GM21529 (cell line): Measurements from ENCODE around the gene TBC1D19.

Experiments
- ATAC-seq: cut with Tn5 transposase; IDR thresholded peaks from one replicate; pipeline ENCODE4 v1.9.1; 2021; ENCODE audit not compliant: unreplicated experiment

The TBC1D19 gene

GRCh38 chr4:26779224-26779623 lies 195.3 kb downstream of the TBC1D19 start:
- no peak for ATAC-seq

DNA sequence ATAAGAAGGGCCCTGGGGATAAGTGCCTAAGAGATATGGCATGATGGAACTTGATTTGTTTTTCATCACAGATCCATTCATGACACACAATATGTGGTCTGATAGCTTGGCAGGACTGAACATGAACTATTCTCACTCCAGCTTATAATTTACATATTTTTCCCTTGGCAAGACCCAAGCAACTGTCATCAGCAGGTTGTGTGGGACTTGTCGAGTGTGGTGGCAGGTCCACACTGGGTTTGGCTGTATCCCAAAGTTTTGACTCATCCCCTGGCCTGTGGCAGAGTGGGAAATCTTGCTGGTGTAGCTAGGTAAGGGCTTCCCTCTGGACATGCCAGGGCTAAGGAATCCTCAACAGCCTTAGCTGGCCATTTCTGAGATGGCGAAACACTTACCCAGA lies 195.8 kb downstream of the TBC1D19 start:
- ATAC-seq, result no peak

DNA sequence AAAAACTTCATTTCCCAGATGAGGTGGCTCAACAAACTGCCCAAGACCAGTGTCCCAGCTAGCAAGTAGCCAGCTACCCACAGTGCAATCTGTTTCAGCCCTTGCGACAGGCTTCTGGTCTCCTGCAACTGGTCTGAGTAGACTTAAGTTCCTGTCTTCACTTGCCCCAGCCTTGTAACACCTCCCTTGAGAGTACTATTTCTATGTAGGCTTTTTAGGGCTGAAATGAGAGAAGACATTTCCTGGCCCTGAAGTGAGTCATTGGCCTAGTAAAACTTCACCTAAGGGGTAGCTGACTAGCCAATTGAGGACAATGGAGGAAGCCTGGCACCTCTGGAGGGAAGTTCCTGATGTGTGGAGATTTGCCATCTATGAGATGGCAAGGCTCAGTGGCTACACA lies 196.7 kb downstream of the TBC1D19 start:
- peak; percentile 93 for ATAC-seq

GRCh38 chr4:26782168-26782829 lies 198.4 kb downstream of the TBC1D19 start:
- ATAC-seq, result no peak

DNA sequence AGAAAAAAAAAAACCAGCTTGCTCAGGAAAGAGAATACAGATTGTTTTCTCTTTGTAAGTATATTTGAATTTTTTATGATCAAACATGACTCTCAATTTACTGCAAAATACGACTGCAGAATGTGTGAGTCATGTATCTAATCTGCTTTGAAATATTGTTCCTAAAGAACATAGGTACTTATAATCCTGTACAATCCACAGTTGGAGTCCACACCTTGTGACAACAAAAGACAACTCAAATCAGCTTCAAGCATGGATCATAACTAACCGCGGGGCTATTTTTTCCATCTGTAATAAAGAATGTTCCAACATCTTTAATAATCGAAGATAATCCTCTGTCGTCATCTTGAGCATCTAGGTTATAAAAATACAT lies 198.9 kb downstream of the TBC1D19 start:
- no peak for ATAC-seq

GRCh38 chr4:26784207-26784865 lies 200.5 kb downstream of the TBC1D19 start:
- no peak for ATAC-seq

GRCh38 chr4:26785312-26785711 lies 201.4 kb downstream of the TBC1D19 start:
- ATAC-seq, result no peak

DNA sequence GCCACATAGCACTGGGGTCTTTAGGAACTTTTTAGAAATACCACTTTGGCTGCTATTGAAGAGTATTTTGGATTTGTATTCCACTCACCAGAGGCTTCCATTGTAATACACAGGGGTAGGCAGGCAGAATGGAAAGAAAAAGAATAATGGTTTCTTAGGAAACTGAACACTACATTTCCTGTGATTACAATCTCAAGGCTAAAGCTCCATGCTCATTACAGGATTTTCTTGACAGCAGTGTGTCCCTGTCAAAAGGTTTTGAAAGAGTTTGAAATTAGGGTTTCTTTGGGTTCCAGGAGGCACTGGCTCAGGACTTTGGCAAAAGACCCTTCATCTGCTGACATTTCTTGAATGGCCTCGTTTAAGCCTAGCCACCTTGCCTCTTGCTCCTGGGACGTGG lies 201.9 kb downstream of the TBC1D19 start:
- no peak for ATAC-seq

DNA sequence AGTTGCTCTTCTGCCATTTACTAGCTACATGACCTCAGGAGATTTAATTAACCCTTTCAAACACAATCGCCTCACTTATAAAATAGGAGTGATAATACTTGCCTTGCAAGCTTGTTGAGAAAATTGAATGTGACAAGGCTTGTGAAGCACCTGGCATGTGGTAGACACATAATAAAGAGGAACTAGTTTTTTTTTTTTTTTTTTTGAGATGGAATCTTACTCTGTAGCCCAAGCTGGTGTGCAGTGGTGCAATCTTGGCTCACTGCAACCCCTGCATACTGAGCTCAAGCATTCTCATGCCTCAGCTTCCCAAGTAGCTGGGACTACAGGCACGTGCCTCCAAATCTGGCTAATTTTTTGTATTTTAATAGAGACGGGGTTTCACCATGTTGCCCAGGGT lies 203.0 kb downstream of the TBC1D19 start:
- no peak for ATAC-seq

GRCh38 chr4:26787461-26788340 lies 203.8 kb downstream of the TBC1D19 start:
- peak; percentile 49 for ATAC-seq

- no peak for ATAC-seq
Observed at GRCh38 chr4:26788341-26788733, 204.5 kb downstream of the TBC1D19 start.

GRCh38 chr4:26789208-26789607 lies 205.3 kb downstream of the TBC1D19 start:
- no peak for ATAC-seq

GRCh38 chr4:26791346-26791745 lies 207.5 kb downstream of the TBC1D19 start:
- ATAC-seq, result no peak

GRCh38 chr4:26792639-26793038 lies 208.8 kb downstream of the TBC1D19 start:
- no peak for ATAC-seq

GRCh38 chr4:26793735-26794134 lies 209.9 kb downstream of the TBC1D19 start:
- ATAC-seq, result no peak

GRCh38 chr4:26796081-26796480 lies 212.2 kb downstream of the TBC1D19 start:
- no peak for ATAC-seq

DNA sequence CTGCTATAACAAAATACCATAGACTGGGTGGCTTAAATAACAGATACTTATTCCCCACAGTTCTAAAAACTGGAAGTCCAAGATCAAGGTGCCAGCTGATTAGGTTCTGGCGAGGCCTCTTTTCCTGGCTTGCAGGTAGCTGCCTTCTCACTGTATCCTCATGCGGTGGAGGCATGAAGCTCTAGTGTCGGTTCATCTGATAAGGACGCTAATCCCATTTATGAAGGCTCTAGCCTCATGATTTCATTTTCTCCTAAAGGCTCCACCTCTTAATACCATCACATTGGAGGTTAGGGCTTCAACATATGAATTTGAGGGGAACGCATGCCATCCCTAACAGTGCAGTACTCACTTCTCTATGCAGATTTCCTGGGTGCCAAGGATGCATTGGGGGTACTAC lies 218.9 kb downstream of the TBC1D19 start:
- no peak for ATAC-seq

DNA sequence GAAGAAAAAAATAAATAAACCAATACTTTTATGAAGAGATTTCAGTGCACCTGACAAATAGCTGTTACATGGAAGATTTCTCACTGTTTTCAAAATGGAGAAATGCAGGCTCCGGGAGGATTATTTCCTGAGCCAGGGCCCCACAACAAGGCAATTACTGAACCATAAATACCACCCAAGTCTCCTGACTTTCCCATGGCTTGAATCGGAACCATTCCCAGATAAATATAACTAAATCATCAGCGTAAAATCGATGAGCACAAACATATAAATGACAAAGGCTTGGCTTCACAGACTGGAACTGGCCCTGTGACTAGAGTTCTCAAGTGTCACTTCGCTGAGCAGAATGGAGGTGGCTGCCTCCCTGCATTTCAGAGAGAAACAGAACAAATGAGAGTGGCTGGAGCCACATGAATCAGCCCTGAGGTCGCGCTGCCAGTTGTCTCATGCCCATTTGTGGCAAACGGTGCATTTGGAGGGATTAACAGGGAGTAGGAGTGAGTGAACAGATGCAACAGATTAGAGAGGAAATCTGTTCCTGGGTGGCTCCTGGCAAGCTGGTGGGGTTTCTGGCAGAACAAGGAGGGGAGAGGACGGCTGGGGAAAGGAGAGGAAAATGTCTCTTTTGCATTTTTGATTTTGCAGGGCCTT lies 219.5 kb downstream of the TBC1D19 start:
- ATAC-seq, result no peak

DNA sequence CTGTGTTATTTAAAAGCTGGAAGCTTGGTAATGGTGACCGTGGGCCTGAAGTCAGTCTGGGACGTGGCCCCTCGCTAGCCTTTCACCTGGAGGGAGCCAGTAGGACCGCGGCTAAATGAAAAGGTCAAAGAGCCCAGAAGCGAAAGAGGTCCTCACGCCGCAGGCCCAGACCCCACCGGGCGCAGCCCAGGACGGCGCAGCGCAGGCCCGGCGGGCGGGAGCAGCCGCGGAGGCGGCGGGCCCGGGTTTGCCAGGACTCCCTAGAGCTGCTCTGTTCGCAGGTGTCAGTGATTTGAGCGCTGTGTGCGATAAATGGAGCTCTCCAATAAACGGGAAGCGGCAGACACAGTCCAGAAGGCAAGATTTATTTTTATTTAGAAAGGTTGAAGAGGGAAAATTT lies 220.6 kb downstream of the TBC1D19 start:
- ATAC-seq, result no peak

DNA sequence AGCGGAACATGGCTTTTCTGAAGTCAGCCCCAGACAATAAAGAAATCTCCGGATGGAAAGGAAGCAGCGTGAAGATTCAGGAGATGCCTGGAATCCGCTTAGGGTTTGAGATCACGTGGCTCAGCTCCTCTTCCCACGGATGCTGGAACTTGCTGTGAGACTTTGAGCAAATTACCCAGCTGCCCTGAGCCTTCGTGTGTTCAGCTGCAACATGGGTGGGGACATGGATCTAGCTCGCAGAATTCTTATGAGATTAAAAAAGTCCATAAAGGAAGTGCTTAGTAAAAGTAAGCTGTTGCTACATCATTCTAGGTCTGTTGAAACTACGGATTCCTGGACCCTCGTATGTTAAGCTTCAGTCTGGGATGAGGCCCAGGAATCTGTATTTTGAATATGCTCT lies 221.0 kb downstream of the TBC1D19 start:
- ATAC-seq, result no peak
